Muscle of arm (tissue), 12 donors: ENCODE results near the gene BMPR1A. TPM values are rescaled to one million over a fixed set of nuclear protein-coding genes. Genes with fewer than 3 reads are reported as not detected.

ENCODE experiments used
- DNase-seq: peaks from one replicate; pipeline ENCODE4 v3.0.0-alpha.2; 2013
- polyA plus RNA-seq, 12 donors: library from polyadenylated mRNA; unstranded; fragments of 120-200 nt; gene quantifications; one replicate each; pipeline ENCODE4 v1.2.1, GENCODE V29; 2013; ENCODE audit not compliant: insufficient read length in 12 of 12

The BMPR1A gene
- polyA plus RNA-seq, 12 donors: 16.3 to 65.1 (median 55.2) TPM; not detected in 1

DNA sequence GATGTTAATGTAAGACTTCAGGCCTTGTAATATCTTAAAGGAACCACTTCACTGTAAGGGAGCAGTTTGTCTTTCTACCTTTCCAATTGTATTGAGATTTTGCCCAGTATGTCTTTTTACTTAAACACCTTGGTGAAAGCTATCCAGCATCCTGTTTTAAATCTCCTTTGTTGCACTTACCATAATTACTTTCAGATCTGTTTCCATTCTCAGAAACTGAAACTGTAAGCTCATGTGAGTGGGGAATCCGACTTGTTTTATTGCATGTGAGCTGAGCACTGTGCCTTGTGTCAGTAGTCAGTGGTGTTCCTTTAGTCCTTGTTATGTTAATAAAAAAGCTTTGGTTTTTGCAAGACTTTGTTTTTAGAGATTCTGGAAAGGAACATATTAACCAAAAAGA, 42.2 kb downstream of the BMPR1A start:
- DNase-seq: no peak

DNA sequence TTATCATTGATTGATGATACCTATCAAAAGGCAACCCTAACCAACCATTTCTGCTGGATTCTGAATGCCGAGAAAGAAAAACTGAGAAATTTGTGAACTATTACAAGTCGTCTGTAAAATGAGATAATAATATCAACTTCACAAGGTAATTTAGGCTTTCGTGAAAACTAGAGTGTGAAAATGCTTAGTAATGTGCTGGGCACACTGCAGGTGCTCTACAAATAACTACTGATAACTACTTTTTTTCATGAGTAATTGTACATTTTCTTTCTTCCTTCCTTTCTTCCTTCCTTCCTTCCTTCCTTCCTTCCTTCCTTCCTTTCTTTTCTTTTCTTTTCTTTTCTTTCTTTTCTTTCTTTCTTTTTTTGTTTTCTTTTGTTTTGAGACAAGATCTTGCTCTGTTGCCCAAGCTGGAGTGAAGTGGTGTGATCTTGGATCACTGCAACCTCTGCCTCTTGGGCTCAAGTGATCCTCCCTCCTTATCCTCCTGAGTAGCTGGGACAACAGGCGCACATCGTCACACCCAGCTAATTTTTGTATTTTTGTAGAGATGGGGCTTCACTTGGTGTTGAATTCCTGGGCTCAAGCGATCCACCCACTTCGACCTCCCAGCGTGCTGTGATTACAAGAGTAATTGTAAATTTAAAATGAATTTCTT, 42.9 kb downstream of the BMPR1A start:
- no peak for DNase-seq

DNA sequence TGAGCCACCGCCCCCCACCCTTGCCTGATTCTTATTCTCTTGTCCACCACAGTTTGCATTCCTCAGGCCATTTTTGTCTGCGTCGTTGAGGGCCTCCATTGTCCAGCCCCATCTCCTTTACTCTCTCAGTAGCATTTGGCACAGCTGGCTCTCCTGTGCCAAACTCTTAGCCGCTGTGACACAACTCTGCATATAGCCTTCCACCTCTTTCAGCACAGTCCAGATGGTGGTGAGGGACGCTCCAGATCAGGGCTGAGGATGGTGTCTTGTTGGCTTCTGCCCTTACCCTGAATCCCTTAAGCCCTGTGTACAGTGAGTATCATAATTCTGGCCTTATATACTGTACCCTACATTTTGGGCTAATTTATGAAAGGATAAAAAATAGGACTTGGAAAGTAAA, 45.6 kb downstream of the BMPR1A start:
- no peak for DNase-seq

GRCh38 chr10:86802473-86803108, 46.2 kb downstream of the BMPR1A start:
- no peak for DNase-seq

GRCh38 chr10:86803156-86803555, 46.7 kb downstream of the BMPR1A start:
- DNase-seq: no peak

GRCh38 chr10:86804805-86805204, 48.4 kb downstream of the BMPR1A start:
- no peak for DNase-seq

GRCh38 chr10:86813101-86813500, 56.7 kb downstream of the BMPR1A start:
- no peak for DNase-seq

- no peak for DNase-seq
Observed at GRCh38 chr10:86813982-86814381, 57.6 kb downstream of the BMPR1A start.

DNA sequence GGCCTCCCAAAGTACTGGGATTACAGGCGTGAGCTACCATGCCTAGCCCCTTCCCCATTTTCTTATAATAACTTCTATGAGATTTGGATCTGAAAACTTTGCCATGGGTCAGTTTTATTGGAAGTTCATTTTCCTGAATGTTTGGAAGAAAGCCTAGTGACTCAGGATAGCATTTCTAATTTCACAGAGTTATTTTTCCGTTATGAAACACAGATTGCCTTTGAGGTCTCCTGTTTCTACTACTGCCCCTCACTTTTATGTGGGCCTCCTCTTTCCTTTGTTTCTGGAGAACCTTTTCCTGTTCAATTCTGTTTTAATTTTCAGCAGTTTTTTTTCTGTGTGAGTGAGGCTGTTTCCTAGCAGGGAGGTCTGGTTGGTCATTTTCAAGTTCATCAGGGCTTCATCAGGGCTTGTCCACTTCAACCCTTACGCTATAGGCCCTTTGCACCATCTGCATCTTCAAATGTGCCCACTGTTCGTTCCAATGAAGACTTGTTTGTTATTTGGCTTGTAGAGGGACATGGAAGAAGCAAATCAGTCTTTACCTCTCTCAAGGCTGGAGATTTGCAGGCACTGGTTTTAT, 58.7 kb downstream of the BMPR1A start:
- no peak for DNase-seq

DNA sequence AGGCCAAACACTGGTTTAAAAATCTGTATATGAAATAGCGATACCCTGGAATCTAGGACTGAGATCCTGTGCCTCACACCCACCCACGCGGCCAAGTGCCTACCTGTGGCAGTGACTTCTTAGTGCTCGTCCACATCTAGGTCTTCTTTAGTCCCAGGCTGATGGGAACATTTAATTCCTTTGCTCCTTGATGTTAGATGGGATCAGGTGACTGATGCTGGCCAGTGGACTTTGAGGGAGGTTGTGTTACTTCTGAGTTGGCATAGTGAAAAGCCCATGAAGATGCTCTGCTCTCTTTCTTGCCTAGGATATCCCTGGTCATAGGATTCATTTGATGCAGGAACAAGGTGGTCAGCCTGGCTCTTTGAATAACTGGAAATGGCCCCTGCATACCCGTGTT, 59.2 kb downstream of the BMPR1A start:
- no peak for DNase-seq

GRCh38 chr10:86817246-86817645, 60.8 kb downstream of the BMPR1A start:
- no peak for DNase-seq

DNA sequence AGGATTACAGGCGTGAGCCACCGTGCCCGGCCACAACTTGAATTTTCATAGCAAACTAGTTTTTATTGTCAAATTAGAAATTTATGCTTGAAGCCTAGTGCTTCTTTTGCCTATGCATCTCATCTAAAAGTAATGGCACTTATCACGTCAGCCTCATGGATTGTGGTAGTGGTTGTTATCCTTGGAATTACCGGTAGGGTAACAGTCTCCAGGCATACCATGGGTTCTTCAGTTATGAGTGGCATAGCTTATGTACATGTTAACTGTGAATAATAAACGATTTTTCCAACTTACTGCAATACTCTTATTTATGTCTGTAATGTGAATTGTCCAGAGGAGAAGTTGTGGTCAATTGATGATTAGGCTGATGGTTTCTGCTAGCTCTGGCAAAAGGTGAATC, 63.1 kb downstream of the BMPR1A start:
- DNase-seq: no peak

DNA sequence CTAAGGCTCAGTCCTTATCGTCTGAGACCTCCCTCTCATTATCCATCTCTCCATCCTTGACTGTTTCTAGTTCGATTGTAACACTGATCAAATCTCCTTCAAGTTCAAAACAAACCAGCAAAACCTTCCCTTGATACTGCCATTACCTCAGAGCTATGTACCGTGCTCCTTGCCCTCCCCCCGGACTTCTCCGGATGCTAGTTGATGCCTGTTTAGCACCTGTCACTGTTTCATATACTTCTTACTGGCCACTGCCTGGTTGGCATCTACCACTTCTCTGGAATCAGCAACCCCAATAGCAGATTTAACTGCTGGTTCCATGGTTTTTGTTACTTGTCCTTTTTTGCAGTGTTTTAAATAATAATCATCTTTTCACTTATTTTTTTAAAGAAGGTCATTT, 64.1 kb downstream of the BMPR1A start:
- no peak for DNase-seq

DNA sequence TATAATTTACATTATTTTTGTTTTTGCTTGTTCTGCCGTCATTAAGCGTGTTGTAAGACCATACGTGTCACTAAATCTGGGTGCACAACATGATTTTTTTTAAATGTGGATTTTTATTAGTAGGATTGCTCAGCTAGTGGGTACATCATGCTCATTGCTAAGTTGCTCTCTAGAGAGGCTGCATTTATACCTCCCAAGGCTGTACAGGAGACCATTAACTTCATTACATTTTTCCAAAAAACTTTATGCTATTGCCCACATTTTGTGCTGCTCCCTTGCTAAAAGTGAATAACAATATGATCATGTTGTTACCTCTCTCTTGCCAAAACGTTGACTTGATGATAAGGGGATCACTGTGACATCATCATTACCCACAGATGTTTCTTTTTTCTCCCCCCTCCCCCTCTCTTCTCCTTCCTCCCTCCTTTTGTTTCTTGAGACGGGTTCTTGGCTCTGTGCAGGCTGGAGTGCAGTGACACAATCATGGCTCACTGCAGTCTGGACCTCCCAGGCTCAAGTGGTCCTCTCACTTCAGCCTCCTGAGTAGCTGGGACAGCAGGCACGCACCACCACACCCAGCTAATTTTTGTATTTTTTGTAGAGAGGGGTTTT, 65.1 kb downstream of the BMPR1A start:
- DNase-seq: no peak

- no peak for DNase-seq
Observed at GRCh38 chr10:86823565-86823964, 67.1 kb downstream of the BMPR1A start.

DNA sequence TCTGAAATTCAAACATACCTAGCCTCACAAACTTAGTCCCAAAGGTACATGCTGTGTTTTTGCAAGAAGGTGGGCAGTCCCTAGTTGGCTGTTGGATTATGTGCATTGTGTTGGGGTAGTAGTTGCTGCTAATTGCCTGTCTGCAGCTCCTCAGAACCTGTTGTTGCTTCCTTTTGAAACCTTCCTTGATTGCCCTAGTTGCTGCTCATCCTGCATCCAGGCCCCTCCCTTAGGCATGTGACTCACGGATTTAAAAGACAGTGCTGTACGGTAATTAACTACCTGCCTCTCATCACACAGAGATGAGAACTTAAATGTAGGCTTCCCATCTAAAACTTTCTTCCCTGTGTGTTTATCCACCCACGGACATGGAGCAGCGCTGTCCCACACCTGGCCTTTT, 67.7 kb downstream of the BMPR1A start:
- no peak for DNase-seq

- DNase-seq: no peak
Observed at GRCh38 chr10:86825366-86825765, 68.9 kb downstream of the BMPR1A start.

DNA sequence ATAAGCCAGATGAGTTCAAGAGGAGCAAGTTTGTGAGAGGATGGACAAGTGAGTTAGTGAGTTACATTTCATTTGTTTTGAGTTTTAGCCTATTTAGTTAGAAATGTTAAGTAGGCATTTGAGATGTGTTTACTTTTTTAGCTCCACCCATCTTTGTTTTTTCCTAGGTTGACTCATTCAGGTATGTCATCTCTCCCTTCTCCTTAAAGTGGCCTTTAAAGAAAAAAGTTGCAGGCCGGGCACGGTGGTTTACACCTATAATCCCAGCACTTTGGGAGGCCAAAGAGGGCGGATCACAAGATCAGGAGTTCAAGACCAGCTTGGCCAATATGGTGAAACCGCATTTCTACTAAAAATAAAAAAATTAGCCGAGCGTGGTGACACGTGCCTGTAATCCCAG, 71.2 kb downstream of the BMPR1A start:
- DNase-seq: no peak

DNA sequence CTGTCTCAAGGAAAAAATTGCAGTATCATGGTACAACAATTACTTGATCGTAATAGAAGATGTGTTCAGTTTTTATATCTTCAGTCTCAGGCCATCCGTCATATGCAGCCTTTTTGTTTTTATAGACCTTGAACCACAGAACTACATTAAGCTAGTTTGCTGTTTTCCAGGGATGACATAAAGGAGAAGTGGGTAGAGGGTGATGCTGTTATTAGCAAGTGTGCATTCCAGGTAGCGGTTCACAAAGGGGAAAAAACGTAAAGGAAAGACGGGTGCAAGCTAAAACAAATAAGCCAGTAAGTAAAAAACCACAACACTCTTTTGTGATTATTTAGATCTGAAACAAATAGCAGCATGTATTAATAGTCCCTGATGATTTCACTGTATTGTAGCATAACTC, 71.7 kb downstream of the BMPR1A start:
- no peak for DNase-seq

DNA sequence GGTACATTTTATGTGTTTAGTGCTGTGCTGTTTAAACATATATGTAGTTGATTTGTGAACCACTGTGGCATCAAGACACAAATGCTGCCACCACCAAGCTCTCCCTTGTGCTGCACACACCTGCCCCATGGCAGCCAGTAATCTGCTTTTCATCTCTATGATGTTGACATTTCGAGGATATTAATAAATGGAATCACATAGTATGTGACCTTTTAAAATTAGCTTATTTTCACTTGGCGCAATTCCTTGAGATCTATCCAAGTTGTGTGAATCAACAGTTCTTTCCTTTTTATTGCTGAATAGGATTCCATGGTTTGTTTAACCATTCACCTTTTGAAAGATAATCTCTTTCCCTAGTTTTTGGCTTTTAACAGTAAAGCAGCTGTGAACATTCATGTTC, 73.1 kb downstream of the BMPR1A start:
- no peak for DNase-seq

DNA sequence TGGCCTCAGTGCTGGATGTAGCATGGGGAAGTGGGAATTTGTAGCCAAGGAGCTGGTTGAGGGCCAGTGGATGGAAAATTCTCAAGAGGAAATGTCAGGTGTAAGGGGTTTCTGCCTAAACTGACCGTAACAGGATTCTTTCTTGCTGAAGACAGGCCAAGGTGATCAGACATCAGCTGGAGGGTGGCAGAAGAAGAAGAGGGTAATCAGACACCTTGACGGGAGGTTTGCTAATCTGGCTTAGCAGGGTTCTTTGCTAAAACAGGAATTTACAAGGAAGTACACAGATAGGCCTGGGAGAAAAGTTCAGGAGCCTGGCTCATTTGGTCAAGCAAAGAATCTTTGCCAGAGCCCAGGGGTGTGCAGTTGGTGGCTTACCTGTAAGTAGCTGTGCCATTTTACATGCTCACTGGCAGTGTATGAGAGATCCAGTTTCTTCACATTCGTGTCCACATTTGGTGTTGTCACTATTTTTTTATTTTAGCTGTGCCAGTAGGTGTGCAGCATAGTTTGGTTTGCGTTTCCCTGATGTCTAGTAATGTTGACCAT, 73.7 kb downstream of the BMPR1A start:
- DNase-seq: no peak

- DNase-seq: no peak
Observed at GRCh38 chr10:86833969-86834368, 77.5 kb downstream of the BMPR1A start.

DNA sequence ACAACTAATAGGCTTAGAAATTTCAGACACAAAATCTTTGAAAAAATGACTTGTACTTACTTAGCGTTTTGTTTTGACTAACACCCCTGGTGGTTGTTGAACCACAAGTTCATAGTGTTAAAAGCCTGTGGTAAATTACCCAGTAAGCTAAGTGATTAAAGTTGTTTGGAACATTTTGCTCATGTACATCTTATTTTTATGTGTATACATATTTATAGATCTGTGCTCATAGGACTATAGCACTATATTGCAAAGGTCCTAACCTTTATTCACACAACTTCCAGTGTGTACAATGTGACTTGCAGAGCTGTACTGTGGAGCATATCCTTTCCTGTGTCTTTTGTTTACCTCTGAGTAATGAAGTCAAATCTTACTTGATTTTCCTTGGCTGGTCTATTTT, 79.6 kb downstream of the BMPR1A start:
- DNase-seq: no peak
